ENCODE results near the gene ZBTB34. TPM values are rescaled to one million over a fixed set of nuclear protein-coding genes. Genes with fewer than 3 reads are reported as not detected.

The ZBTB34 gene
- total and polyA plus RNA-seq, 2 donors from 2014 or later: 2.5 to 12.5 TPM

DNA sequence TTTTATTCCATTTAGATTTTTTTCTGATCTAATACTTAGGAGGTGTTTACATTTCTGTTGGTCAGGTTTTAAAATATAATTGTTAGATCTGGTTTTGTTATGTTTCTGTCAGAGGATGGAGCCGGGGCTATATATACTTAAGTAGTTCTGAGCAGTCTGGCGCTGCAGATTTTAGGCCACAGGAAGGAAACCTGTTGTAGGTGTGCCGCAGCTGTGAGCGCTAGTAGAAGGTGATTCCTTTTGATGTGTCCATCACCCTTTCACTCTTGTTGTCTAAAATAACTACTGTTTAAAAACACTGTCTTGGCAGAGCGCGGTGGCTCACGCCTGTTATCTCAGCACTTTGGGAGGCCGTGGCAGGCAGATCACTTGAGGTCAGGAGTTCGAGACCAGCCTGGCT is 17.0 kb downstream of the ZBTB34 start:
- H3K27ac ChIP-seq (ENCODE audit: low read depth in 2 of 2, low read length in 2 of 2): no peak overlapping the region
- no peaks in the 10 kb centered on the region for H3K9me3 ChIP-seq (ENCODE audit: control insufficient read depth in 2 of 3, insufficient read depth in 1 of 3, low read length in 3 of 3)
- intact Hi-C loops (cut with DNase I): no loop called here
- no peak overlapping the region for H3K4me3 ChIP-seq (ENCODE audit: low read length in 3 of 3)
- H3K27me3 ChIP-seq (ENCODE audit: control insufficient read depth, insufficient read depth, low read length): no peaks in the 10 kb centered on the region
- no peak for TF ChIP-seq CTCF (IDR thresholded peaks at IDR 0.05; ENCODE audit: borderline replicate concordance, extremely low read depth, insufficient read depth)
- H3K36me3 ChIP-seq (ENCODE audit: control insufficient read depth in 2 of 3, insufficient read depth in 3 of 3, low read length in 3 of 3): peaks cover 5 to 17% (median 10%) of the 10 kb centered on the region in 3 donors
- no peak for FAIRE-seq
- DNase-seq: no peak
- no peak overlapping the region for H3K9ac ChIP-seq (ENCODE audit: low read length in 3 of 3)
- H3K4me1 ChIP-seq (ENCODE audit: control insufficient read depth in 2 of 3, insufficient read depth in 2 of 3, low read depth in 1 of 3, low read length in 3 of 3): peaks cover 0 to 3% (median 0%) of the 10 kb centered on the region in 3 donors

DNA sequence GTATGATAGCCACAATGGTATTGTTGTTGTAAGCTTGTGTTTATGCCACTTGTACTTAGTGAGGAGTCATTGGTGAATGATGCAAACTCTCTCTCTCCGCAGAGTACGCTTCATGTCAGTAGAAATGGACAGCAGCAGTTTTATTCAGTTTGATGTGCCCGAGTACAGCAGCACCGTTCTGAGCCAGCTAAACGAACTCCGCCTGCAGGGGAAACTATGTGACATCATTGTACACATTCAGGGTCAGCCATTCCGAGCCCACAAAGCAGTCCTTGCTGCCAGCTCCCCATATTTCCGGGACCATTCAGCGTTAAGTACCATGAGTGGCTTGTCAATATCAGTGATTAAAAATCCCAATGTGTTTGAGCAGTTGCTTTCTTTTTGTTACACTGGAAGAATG is 18.8 kb downstream of the ZBTB34 start:
- TF ChIP-seq CTCF (IDR thresholded peaks at IDR 0.05; ENCODE audit: borderline replicate concordance, extremely low read depth, insufficient read depth): no peak
- no peak overlapping the region for H3K9ac ChIP-seq (ENCODE audit: low read length in 3 of 3)
- no peak for DNase-seq
- peaks cover 5 to 17% (median 10%) of the 10 kb centered on the region in 3 donors for H3K36me3 ChIP-seq (ENCODE audit: control insufficient read depth in 2 of 3, insufficient read depth in 3 of 3, low read length in 3 of 3)
- intact Hi-C loops (cut with DNase I): no loop called here
- no peaks in the 10 kb centered on the region for H3K27me3 ChIP-seq (ENCODE audit: control insufficient read depth, insufficient read depth, low read length)
- H3K4me1 ChIP-seq (ENCODE audit: control insufficient read depth in 2 of 3, insufficient read depth in 2 of 3, low read depth in 1 of 3, low read length in 3 of 3): peaks cover 0 to 10% (median 5%) of the 10 kb centered on the region in 3 donors
- no peak overlapping the region for H3K27ac ChIP-seq (ENCODE audit: low read depth in 2 of 2, low read length in 2 of 2)
- no peak for FAIRE-seq
- H3K4me3 ChIP-seq (ENCODE audit: low read length in 3 of 3): no peak overlapping the region
- H3K9me3 ChIP-seq (ENCODE audit: control insufficient read depth in 2 of 3, insufficient read depth in 1 of 3, low read length in 3 of 3): no peaks in the 10 kb centered on the region

DNA sequence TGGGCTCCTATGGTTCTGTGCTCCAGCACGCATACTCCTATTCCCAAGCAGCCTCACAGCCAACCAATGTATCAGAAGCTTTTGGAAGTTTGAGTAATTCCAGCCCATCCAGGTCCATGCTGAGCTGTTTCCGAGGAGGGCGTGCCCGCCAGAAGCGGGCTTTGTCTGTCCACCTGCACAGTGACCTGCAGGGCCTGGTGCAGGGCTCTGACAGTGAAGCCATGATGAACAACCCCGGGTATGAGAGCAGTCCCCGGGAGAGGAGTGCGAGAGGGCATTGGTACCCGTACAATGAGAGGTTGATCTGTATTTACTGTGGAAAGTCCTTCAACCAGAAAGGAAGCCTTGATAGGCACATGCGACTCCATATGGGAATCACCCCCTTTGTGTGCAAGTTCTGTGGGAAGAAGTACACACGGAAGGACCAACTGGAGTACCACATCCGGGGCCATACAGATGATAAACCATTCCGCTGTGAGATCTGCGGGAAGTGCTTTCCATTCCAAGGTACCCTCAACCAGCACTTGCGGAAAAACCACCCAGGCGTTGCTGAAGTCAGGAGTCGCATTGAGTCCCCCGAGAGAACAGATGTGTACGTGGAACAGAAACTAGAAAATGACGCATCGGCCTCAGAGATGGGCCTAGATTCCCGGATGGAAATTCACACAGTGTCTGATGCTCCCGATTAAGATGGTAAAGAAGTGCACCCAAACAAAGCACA is 19.9 kb downstream of the ZBTB34 start:
- H3K9me3 ChIP-seq (ENCODE audit: control insufficient read depth in 2 of 3, insufficient read depth in 1 of 3, low read length in 3 of 3): no peaks in the 10 kb centered on the region
- H3K27me3 ChIP-seq (ENCODE audit: control insufficient read depth, insufficient read depth, low read length): no peaks in the 10 kb centered on the region
- intact Hi-C loops (cut with DNase I): no loop called here
- peaks cover 0 to 10% (median 9%) of the 10 kb centered on the region in 3 donors for H3K4me1 ChIP-seq (ENCODE audit: control insufficient read depth in 2 of 3, insufficient read depth in 2 of 3, low read depth in 1 of 3, low read length in 3 of 3)
- FAIRE-seq (no peak), DNase-seq (no peak)
- H3K27ac ChIP-seq (ENCODE audit: low read depth in 2 of 2, low read length in 2 of 2): no peak overlapping the region
- peaks cover 5 to 17% (median 10%) of the 10 kb centered on the region in 3 donors for H3K36me3 ChIP-seq (ENCODE audit: control insufficient read depth in 2 of 3, insufficient read depth in 3 of 3, low read length in 3 of 3)
- TF ChIP-seq CTCF (IDR thresholded peaks at IDR 0.05; ENCODE audit: borderline replicate concordance, extremely low read depth, insufficient read depth): no peak
- no peak overlapping the region for H3K4me3 ChIP-seq (ENCODE audit: low read length in 3 of 3)
- H3K9ac ChIP-seq (ENCODE audit: low read length in 3 of 3): no peak overlapping the region

Data from kidney (tissue), 14 donors.